ENCODE measurements around the gene LHX8.

GRCh38 chr1:75126611-75127101, 7.5 kb upstream of the LHX8 start:
- TF ChIP-seq POLR2AphosphoS5 (IDR thresholded peaks at IDR 0.05; ENCODE audit: insufficient read depth, low read depth, low read length), result no peak
- TF ChIP-seq POLR2A (IDR thresholded peaks at IDR 0.05; ENCODE audit: low read depth, low read length), result no peak
- no peak for TF ChIP-seq CTCF (IDR thresholded peaks at IDR 0.05; ENCODE audit: extremely low read depth in 1 of 2, insufficient read depth in 1 of 2, low read depth in 1 of 2, low read length in 2 of 2)
- no peak for TF ChIP-seq MYC (IDR thresholded peaks at IDR 0.05; ENCODE audit: low read depth, low read length)
- TF ChIP-seq EZH2 (IDR thresholded peaks at IDR 0.05; ENCODE audit: borderline replicate concordance, low read depth, low read length, severe bottlenecking), result no peak
- no peak for TF ChIP-seq GATA2 (IDR thresholded peaks at IDR 0.05; ENCODE audit: insufficient read depth, insufficient read length, low read depth, low read length)
- no peak for TF ChIP-seq JUN (IDR thresholded peaks at IDR 0.05; ENCODE audit: borderline replicate concordance, insufficient read depth, insufficient read length, low read depth)
